Dermis lymphatic vessel endothelial cell (primary cell): Measurements from ENCODE around the gene SBK3. TPM values are rescaled to one million over a fixed set of nuclear protein-coding genes. Genes with fewer than 3 reads are reported as not detected.

Experiments
- total RNA-seq: library from RNA; depleted of rRNA; stranded (reverse); fragments of >200 nt; gene quantifications from 2 replicates; pipeline ENCODE4 v1.2.1, GENCODE V29; 2014

The SBK3 gene, protein sequence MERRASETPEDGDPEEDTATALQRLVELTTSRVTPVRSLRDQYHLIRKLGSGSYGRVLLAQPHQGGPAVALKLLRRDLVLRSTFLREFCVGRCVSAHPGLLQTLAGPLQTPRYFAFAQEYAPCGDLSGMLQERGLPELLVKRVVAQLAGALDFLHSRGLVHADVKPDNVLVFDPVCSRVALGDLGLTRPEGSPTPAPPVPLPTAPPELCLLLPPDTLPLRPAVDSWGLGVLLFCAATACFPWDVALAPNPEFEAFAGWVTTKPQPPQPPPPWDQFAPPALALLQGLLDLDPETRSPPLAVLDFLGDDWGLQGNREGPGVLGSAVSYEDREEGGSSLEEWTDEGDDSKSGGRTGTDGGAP
- 0.22 and 0.26 TPM in 2 replicates for total RNA-seq

DNA sequence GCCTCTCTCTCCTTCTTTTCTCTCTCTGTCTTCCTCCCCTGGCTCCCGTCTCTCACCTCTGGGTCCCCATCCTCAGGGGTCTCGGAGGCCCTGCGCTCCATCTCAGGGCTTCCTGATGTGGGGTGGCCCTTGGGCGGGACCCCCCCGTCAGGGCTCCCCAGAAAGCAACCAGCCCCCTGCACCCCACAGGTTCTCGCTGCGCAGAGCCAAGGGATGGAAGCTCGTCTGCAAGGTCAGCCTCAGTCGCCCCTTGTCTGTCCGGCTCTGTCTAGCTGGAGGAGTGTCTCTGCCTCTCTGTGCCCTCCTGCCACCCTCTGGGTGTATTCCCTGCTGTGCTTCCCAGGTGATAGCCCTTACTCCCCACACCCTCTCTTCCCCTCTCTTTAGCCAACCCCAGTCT is at the start of gene SBK3:
Gene SBK3 (minus strand): TSS at position 101 of the 400 bp plus-strand sequence. CDS start 0 bp downstream, at position 101.

DNA sequence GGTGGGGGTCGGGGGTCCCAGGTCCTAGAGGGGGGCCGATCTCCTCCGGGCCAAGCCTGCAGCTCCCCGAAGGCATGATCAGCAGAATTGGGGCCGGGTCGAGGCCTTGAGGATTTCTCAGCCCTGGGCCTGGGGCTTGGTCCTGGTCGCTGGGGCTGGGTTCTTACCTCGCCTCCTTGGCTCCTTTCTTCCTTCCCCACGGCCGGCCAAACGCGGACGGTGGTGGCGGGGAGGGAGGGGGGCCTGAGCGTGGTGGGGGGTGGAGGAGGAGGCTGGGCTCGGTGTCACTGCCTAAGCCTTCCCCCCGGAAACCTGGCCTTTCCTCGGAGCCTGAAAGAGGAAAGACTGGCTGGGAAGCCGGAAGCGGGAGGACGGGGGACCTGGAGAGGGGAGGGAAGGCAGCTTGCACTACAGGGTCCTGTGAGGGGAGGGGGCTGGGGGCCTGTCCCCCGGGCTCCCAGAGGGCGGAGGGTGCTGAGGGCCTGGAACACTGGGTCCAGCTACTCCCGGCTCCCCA is 35.3 kb upstream of the SBK3 start, which contains the start of gene ZNF579:
Gene ZNF579 (minus strand): TSS at position 221 of the 517 bp plus-strand sequence. CDS start 1,209 bp downstream, outside the sequence.

DNA sequence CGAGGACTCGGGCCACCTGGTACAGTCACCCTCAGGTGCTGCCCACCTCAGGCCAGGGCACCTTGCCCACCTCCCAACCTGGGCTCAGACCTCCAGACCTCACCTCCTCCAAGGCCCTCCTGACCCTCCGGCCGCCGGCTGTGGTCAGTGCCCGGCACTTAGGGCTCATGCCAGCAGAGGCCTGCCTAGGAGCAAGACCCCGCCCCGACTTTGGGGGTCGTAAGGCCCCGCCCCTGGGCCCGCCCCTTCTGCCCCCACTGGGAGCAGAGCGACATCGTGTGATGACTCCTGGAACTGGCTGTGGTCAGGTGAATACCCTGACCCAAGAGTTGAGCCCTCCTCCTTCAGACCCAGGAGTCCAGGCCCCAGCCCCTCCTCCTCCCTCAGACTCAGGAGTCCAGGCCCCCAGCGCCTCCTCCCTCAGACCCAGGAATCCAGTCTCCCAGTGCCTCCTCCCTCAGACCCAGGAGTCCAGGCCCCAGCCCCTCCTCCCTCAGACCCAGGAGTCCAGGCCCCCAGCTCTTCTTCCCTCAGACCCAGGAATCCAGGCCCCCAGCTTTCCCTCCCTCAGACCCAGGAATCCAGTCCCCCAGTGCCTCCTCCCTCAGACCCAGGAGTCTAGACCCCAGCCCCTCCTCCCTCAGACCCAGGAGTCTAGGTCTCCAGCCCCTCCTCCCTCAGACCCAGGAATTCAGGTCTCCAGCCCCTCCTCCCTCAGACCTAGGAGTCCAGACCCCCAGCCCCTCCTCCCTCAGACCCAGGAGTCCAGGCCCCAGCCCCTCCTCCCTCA is 8.2 kb downstream of the SBK3 start, which contains the start of gene SBK2:
Gene SBK2 (minus strand): TSS at position 183 of the 790 bp plus-strand sequence. CDS start 839 bp downstream, outside the sequence.

Other genes with a start within 250 kb of the SBK3 start
- not detected in 2 replicates for gene TMEM150B, start 220.2 kb downstream of the SBK3 start, total RNA-seq
- 3.2 and 3.3 TPM in 2 replicates for gene KMT5C, start 205.7 kb downstream of the SBK3 start, total RNA-seq
- gene COX6B2, start 190.8 kb downstream of the SBK3 start, total RNA-seq, result not detected in 2 replicates
- not detected in 2 replicates for gene GARIN5B, start 182.3 kb downstream of the SBK3 start, total RNA-seq
- 0.33 TPM in 1 of 2 replicates, not detected in the other for gene IL11, start 175.1 kb downstream of the SBK3 start, total RNA-seq
- gene TMEM190, start 168.7 kb downstream of the SBK3 start, total RNA-seq, result not detected in 2 replicates
- 0.17 and 0.22 TPM in 2 replicates for gene TMEM238, start 161.3 kb downstream of the SBK3 start, total RNA-seq
- gene RPL28, start 159.6 kb downstream of the SBK3 start, total RNA-seq, result 177 and 193 TPM in 2 replicates
- 23.0 and 32.1 TPM in 2 replicates for gene UBE2S, start 137.8 kb downstream of the SBK3 start, total RNA-seq
- gene SHISA7, start 102.2 kb downstream of the SBK3 start, total RNA-seq, result not detected in 2 replicates
- 55.3 and 66.8 TPM in 2 replicates for gene ISOC2, start 83.9 kb downstream of the SBK3 start, total RNA-seq
- gene C19orf85, start 80.8 kb downstream of the SBK3 start, total RNA-seq, result not detected in 2 replicates
- gene ZNF628, start 68.9 kb downstream of the SBK3 start, total RNA-seq, result 0.43 and 0.76 TPM in 2 replicates
- 7.9 and 8.8 TPM in 2 replicates for gene NAT14, start 60.4 kb downstream of the SBK3 start, total RNA-seq
- gene SSC5D, start 57.1 kb downstream of the SBK3 start, total RNA-seq, result under 0.01 TPM in 2 replicates
- not detected in 2 replicates for gene SBK2, start 8.4 kb downstream of the SBK3 start, total RNA-seq
- gene ZNF579, start 35.3 kb upstream of the SBK3 start, total RNA-seq, result 1.8 and 2.4 TPM in 2 replicates
- 2.2 and 2.7 TPM in 2 replicates for gene FIZ1, start 54.0 kb upstream of the SBK3 start, total RNA-seq
- gene ZNF524, start 54.7 kb upstream of the SBK3 start, total RNA-seq, result 7.9 and 11.4 TPM in 2 replicates
- 0.54 and 0.60 TPM in 2 replicates for gene ZNF865, start 60.1 kb upstream of the SBK3 start, total RNA-seq
- gene ZNF784, start 79.0 kb upstream of the SBK3 start, total RNA-seq, result 4.4 and 4.5 TPM in 2 replicates
- gene ZNF580, start 95.5 kb upstream of the SBK3 start, total RNA-seq, result 1.5 and 2.1 TPM in 2 replicates
- 21.8 and 23.7 TPM in 2 replicates for gene ZNF581, start 98.1 kb upstream of the SBK3 start, total RNA-seq
- 5.5 and 7.9 TPM in 2 replicates for gene CCDC106, start 102.7 kb upstream of the SBK3 start, total RNA-seq
- gene U2AF2, start 109.5 kb upstream of the SBK3 start, total RNA-seq, result 60.8 and 71.1 TPM in 2 replicates
- 36.2 and 57.0 TPM in 2 replicates for gene EPN1, start 129.7 kb upstream of the SBK3 start, total RNA-seq
- not detected in 2 replicates for gene NLRP9, start 192.9 kb upstream of the SBK3 start, total RNA-seq
- 0.87 TPM in 1 of 2 replicates, not detected in the other for gene RFPL4A, start 213.6 kb upstream of the SBK3 start, total RNA-seq
- gene RFPL4AL1, start 223.6 kb upstream of the SBK3 start, total RNA-seq, result not detected in 2 replicates